ENCODE data around the gene G6PC3.
"Not testable (repeated sequence)": the region's sequence is repeated elsewhere in the genome, so short reads cannot be mapped to it uniquely, and the experiment has no call there.

The G6PC3 gene

GRCh38 chr17:44110011-44110686 lies 39.6 kb downstream of the G6PC3 start:
- DNase-seq = no peak

- DNase-seq = peak; percentile 87
These were observed 40.5 kb downstream of the G6PC3 start for GRCh38 chr17:44110823-44111633.

GRCh38 chr17:44111777-44112176 lies 41.2 kb downstream of the G6PC3 start:
- DNase-seq = no peak

- no peak for DNase-seq
These were observed 42.0 kb downstream of the G6PC3 start for GRCh38 chr17:44112284-44113280.

GRCh38 chr17:44113382-44113781 lies 42.8 kb downstream of the G6PC3 start:
- DNase-seq = no peak

- no peak for DNase-seq
These were observed 43.6 kb downstream of the G6PC3 start for GRCh38 chr17:44113868-44114840.

GRCh38 chr17:44115585-44116415 lies 45.3 kb downstream of the G6PC3 start:
- no peak for DNase-seq

- no peak for DNase-seq
These were observed 46.8 kb downstream of the G6PC3 start for GRCh38 chr17:44117351-44117750.

GRCh38 chr17:44118427-44119050 lies 48.0 kb downstream of the G6PC3 start:
- no peak for DNase-seq

- DNase-seq = no peak
These were observed 48.5 kb downstream of the G6PC3 start for GRCh38 chr17:44119062-44119461.

- DNase-seq = no peak
These were observed 49.3 kb downstream of the G6PC3 start for GRCh38 chr17:44119798-44120197.

- not testable (repeated sequence) for DNase-seq
These were observed 49.7 kb downstream of the G6PC3 start for GRCh38 chr17:44120281-44120680.

- no peak for DNase-seq
These were observed 50.5 kb downstream of the G6PC3 start for GRCh38 chr17:44120851-44121605.

- DNase-seq = no peak
These were observed 51.7 kb downstream of the G6PC3 start for GRCh38 chr17:44121997-44122815.

- no peak for DNase-seq
These were observed 52.4 kb downstream of the G6PC3 start for GRCh38 chr17:44122816-44123355.

- DNase-seq = peak; percentile 92
These were observed 53.0 kb downstream of the G6PC3 start, which contains the start of gene HDAC5 for GRCh38 chr17:44123356-44124117. HDAC5 (minus strand) TSS chr17:44123641; CDS start chr17:44117515, 6,126 bp downstream.

- DNase-seq = no peak
These were observed 53.5 kb downstream of the G6PC3 start for GRCh38 chr17:44124118-44124438.

Measured in NCI-H526 treated with DMSO at 0.1 percent for 48 hours (cell line).